MCF 10A (cell line): ENCODE results near the gene MEFV. TPM values are rescaled to one million over a fixed set of nuclear protein-coding genes. Genes with fewer than 3 reads are reported as not detected.

Experiments used
- BruUV-seq: library from RNA; stranded (reverse); fragments of 400-500 nt; replicated peaks from 2 replicates; lab custom pipeline; 2021; lab: Mats Ljungman, UMichigan
- CTCF ChIA-PET: fragments of 300-600 bp; sonication (Branson Sonifier 250); formaldehyde crosslinking; extraction: SDS; loops from one replicate; lab custom pipeline; 2021; ENCODE audit warnings: antibody characterized with exemption, inconsistent platforms; lab: Yijun Ruan, JAX
- POLR2A ChIA-PET: fragments of 300-600, 350-650 bp; sonication (Branson Sonifier 250); formaldehyde crosslinking; extraction: SDS; loops from one replicate; lab custom pipeline; 2020; ENCODE audit warnings: antibody characterized with exemption, inconsistent platforms; lab: Yijun Ruan, JAX
- DNase-seq: peaks from one replicate; pipeline ENCODE4 v3.0.0-alpha.2; 2018; ENCODE audit not compliant: unreplicated experiment
- H3K27ac Mint-ChIP-seq: one replicate; pipeline ENCODE4 v1.8.0; 2022; ENCODE audit warnings: mild to moderate bottlenecking, low read depth, mixed read lengths; ENCODE audit not compliant: unreplicated experiment
- H3K27me3 Mint-ChIP-seq: one replicate; pipeline ENCODE4 v1.8.0; 2022; ENCODE audit warnings: mixed read lengths; ENCODE audit not compliant: insufficient read depth, unreplicated experiment
- H3K36me3 Mint-ChIP-seq: one replicate; pipeline ENCODE4 v1.8.0; 2022; ENCODE audit warnings: mild to moderate bottlenecking, moderate library complexity, mixed read lengths; ENCODE audit not compliant: insufficient read depth, unreplicated experiment
- H3K4me1 Mint-ChIP-seq: one replicate; pipeline ENCODE4 v1.8.0; 2022; ENCODE audit warnings: mixed read lengths; ENCODE audit not compliant: insufficient read depth, unreplicated experiment
- H3K4me3 Mint-ChIP-seq: one replicate; pipeline ENCODE4 v1.8.0; 2022; ENCODE audit warnings: mild to moderate bottlenecking, moderate library complexity, mixed read lengths; ENCODE audit not compliant: unreplicated experiment
- H3K9me3 Mint-ChIP-seq: one replicate; pipeline ENCODE4 v1.8.0; 2022; ENCODE audit warnings: mixed read lengths; ENCODE audit not compliant: unreplicated experiment
- intact Hi-C: fragments of 100-400 bp; cut with micrococcal nuclease; formaldehyde crosslinking; loops from 2 replicates; pipeline ENCODE4 v1.14.1; 2022
- total RNA-seq: library from RNA; stranded (reverse); gene quantifications from 2 replicates; pipeline ENCODE4 v1.2.3, GENCODE V29; 2022
- TF ChIP-seq, protein P1 (sequence below): fragments of 200-600 bp; IDR thresholded peaks from one replicate; pipeline ENCODE4 v1.8.0; 2022; ENCODE audit warnings: antibody characterized with exemption, mild to moderate bottlenecking; ENCODE audit not compliant: unreplicated experiment

Gene MEFV
- total RNA-seq, 1 experiment from 2014 or later, result 0.72 TPM

DNA sequence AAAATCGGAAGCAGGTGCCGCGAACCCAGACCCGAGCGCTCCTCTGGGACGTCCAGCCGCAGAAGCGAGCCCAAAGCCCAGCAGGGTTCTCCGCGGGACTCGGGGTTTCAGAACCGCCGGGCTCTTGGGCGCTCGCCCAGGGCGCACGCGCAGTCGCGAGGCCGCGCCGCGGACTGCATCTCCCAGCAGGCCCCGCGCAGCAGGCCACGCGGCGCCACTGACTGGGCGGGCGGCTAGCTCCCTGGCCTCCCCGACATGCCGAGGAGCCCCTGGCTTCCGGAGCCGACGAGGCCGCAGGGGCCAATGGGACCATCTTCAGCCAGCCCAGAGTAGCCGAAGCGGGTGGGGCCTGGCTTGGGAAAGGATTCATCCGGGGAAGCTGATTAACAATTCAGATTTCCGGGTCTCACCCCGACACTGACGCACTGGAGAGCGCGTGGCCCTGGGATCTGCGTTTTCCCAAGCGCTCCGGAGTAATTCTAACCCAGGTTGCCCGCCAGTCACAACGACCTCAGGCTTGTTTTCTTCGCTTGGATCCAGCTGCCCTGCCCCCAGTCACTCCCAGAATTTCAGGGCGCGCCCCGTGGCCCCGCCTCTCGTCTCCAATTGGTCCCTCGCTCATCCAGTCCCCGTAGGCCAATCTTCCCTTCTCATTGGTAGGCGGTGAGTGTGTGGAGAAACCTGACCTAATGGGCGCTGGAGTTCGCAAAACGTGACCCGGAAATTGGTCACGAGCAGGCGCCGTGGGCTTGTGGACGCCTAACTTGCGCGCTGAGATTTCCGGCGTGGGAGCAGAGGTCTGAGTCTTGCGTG is 26.5 kb upstream of the MEFV start, which contains the start of gene ZNF263:
Gene ZNF263 (plus strand): TSS at position 762 of the 813 bp plus-strand sequence. CDS start 328 bp downstream, outside the sequence.
- intact Hi-C loops, result loop anchor here (1.0 kb wide), 3 partner anchors 19 to 100 kb away; partner anchors contain the start of gene ZNF200
- peak; percentile 99 for DNase-seq
- Mint-ChIP-seq H3K9me3 (no peaks in the 10 kb centered on the region), H3K36me3 (peaks cover 47% of the 10 kb centered on the region), H3K4me3 (peak within 1 kb of the TSS; percentile 96), H3K27ac (peak within 1 kb of the TSS; percentile 99), H3K27me3 (no peaks in the 10 kb centered on the region), H3K4me1 (no peaks in the 10 kb centered on the region)
- ChIA-PET CTCF (interaction anchor here (0.6 to 1.3 kb wide), 3 partner anchors 16 to 313 kb away, joined by 3 read pairs; no protein-coding TSS in a partner anchor), POLR2A (interaction anchor here (0.6 to 11.6 kb wide), 31 partner anchors 8 to 1604 kb away, joined by 3 to 161 read pairs (median 4); partner anchors contain the start of genes CLUAP1, NAA60, TIGD7 and ZNF174)
- BruUV-seq, result TSS peak; percentile 84
- TF ChIP-seq, protein P1, sequence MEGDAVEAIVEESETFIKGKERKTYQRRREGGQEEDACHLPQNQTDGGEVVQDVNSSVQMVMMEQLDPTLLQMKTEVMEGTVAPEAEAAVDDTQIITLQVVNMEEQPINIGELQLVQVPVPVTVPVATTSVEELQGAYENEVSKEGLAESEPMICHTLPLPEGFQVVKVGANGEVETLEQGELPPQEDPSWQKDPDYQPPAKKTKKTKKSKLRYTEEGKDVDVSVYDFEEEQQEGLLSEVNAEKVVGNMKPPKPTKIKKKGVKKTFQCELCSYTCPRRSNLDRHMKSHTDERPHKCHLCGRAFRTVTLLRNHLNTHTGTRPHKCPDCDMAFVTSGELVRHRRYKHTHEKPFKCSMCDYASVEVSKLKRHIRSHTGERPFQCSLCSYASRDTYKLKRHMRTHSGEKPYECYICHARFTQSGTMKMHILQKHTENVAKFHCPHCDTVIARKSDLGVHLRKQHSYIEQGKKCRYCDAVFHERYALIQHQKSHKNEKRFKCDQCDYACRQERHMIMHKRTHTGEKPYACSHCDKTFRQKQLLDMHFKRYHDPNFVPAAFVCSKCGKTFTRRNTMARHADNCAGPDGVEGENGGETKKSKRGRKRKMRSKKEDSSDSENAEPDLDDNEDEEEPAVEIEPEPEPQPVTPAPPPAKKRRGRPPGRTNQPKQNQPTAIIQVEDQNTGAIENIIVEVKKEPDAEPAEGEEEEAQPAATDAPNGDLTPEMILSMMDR, result no peak

DNA sequence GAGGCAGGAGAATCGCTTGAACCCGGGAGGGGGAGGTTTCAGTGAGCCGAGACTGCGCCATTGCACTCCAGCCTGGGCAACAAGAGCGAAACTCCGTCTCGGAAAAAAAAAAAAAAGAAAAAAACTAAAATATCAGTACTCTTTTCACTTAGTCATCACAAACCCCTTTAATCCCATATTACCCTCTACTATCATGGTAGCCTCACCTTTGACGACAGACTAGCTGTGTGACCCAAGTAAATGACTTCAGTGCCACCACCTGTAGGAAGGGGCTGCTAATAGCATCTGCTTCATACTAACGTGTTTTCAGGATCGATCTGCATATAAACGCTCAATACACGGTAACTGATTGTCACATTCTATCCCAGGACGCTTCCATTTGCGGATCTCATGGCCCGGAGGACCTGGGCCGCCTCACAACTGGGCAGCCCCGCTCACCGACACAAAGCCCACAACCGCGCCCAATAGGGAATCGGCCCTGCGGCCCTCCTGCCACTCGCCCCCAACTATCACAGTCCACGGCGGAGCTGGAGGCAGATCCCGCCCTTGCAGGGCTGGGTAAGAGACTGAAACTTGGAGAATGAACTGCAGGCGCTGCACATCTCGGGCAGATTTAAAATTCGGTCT is 25.8 kb upstream of the MEFV start:
- CTCF ChIA-PET, result interaction anchor here (0.6 to 1.3 kb wide), 3 partner anchors 15 to 313 kb away, joined by 3 read pairs; no protein-coding TSS in a partner anchor
- peaks cover 40% of the 10 kb centered on the region for H3K36me3 Mint-ChIP-seq
- no TSS peak for BruUV-seq
- POLR2A ChIA-PET, result interaction anchor here (0.7 to 11.6 kb wide), 22 partner anchors 8 to 218 kb away, joined by 3 to 161 read pairs (median 8); partner anchors contain the start of genes CLUAP1, NAA60, TIGD7 and ZNF174
- no peaks in the 10 kb centered on the region for H3K9me3 Mint-ChIP-seq
- H3K4me1 Mint-ChIP-seq, result no peaks in the 10 kb centered on the region
- peak overlapping the region; percentile 96 for H3K4me3 Mint-ChIP-seq
- DNase-seq, result no peak
- peak overlapping the region; percentile 99 for H3K27ac Mint-ChIP-seq
- TF ChIP-seq, protein P1, result no peak
- H3K27me3 Mint-ChIP-seq, result no peaks in the 10 kb centered on the region
- intact Hi-C loops, result loop anchor here (1.0 kb wide), 2 partner anchors 47 to 99 kb away; partner anchors contain the start of gene ZNF200

DNA sequence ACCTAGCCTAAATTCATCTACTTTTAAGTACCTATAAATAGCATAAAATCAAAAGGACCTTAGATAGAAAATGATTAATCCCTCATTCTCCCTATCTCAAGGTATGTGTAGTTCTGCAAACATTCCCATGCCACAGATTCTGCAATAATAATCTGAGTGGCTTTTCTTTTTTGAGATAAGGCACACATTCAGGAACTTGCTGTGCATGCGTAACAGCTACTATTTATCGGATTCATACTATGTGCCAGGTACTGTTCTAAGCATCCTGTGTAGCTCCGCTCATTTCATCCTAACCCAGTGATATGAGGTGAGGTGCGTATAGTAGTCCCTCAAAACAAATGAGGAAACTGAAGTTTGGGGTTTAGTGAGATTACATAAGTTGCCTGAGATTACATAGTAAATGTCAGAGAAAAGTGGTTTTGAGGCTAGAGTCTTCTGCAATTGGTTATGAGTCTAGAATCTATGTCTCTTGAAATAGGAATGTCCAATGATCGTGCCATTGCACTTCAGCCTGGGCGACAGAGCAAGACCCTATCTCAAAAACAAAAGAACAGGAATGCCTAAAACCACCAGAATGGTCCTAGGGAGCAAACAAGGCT is 24.9 kb upstream of the MEFV start:
- Mint-ChIP-seq H3K36me3 (peaks cover 37% of the 10 kb centered on the region), H3K4me3 (peak overlapping the region; percentile 96), H3K27ac (no peak overlapping the region), H3K27me3 (no peaks in the 10 kb centered on the region), H3K4me1 (no peaks in the 10 kb centered on the region), H3K9me3 (no peaks in the 10 kb centered on the region)
- BruUV-seq, result no TSS peak
- TF ChIP-seq, protein P1, result no peak
- ChIA-PET CTCF (interaction anchor here (1.4 kb wide), 2 partner anchors 14 to 16 kb away, joined by 4 to 6 read pairs; no protein-coding TSS in a partner anchor), POLR2A (interaction anchor here (0.5 to 11.6 kb wide), 3 partner anchors 16 to 82 kb away, joined by 3 to 161 read pairs (median 3); no protein-coding TSS in a partner anchor)
- DNase-seq, result no peak
- intact Hi-C loops, result no loop called here
